Measurements from ENCODE around the gene GALNT11. TPM values are rescaled to one million over a fixed set of nuclear protein-coding genes. Genes with fewer than 3 reads are reported as not detected.

GALNT11 gene
- 52.4 and 57.1 TPM in 2 replicates for total RNA-seq

GRCh38 chr7:152025077-152025936, at the start of gene GALNT11:
Gene GALNT11 (plus strand): TSS chr7:152025674. CDS start chr7:152094228, 68,554 bp downstream.

Small RNAs within 50 kb of the gene (small RNA-seq; reads per million reads assigned to genes)
- gene RF00017: not detected

Other genes starting within 250 kb of the GALNT11 start
- 19.1 and 23.9 TPM in 2 replicates for gene PRKAG2, start 148.6 kb upstream of the GALNT11 start, total RNA-seq
- not detected in 2 replicates for gene GALNTL5, start 69.2 kb upstream of the GALNT11 start, total RNA-seq

Data from articular chondrocyte of knee joint (primary cell).